GM19193 (cell line): ENCODE results near the gene BCL6B.

ENCODE experiments used
- POLR2A ChIP-seq: IDR thresholded peaks from 4 replicates; pipeline ENCODE4 v1.6.1; 2011; ENCODE audit not compliant: insufficient read depth, insufficient read length; ENCODE audit errors: extremely low read depth

Gene BCL6B

GRCh38 chr17:7038025-7038862 is 15.4 kb downstream of the BCL6B start:
- TF ChIP-seq POLR2A = no peak

GRCh38 chr17:7039832-7040231 is 17.0 kb downstream of the BCL6B start:
- TF ChIP-seq POLR2A = no peak

GRCh38 chr17:7041607-7042500 is 19.0 kb downstream of the BCL6B start:
- TF ChIP-seq POLR2A = no peak

- TF ChIP-seq POLR2A = peak; percentile 18
These were observed 19.8 kb downstream of the BCL6B start for GRCh38 chr17:7042501-7043181.

GRCh38 chr17:7043182-7043496 is 20.3 kb downstream of the BCL6B start:
- TF ChIP-seq POLR2A = no peak

- TF ChIP-seq POLR2A = no peak
These were observed 20.8 kb downstream of the BCL6B start, which contains the start of gene SLC16A11 for GRCh38 chr17:7043497-7044198. Gene SLC16A11, minus strand, starts transcription at chr17:7044092. Its CDS starts 579 bp downstream, at chr17:7043513.

GRCh38 chr17:7045492-7046126 is 22.8 kb downstream of the BCL6B start:
- no peak for TF ChIP-seq POLR2A

- no peak for TF ChIP-seq POLR2A
These were observed 23.4 kb downstream of the BCL6B start for GRCh38 chr17:7046127-7046724.

- TF ChIP-seq POLR2A = no peak
These were observed 24.7 kb downstream of the BCL6B start for GRCh38 chr17:7047566-7047965.

GRCh38 chr17:7048968-7049367 is 26.1 kb downstream of the BCL6B start:
- TF ChIP-seq POLR2A = no peak

- TF ChIP-seq POLR2A = no peak
These were observed 33.5 kb downstream of the BCL6B start for GRCh38 chr17:7056386-7056785.

- no peak for TF ChIP-seq POLR2A
These were observed 36.1 kb downstream of the BCL6B start for GRCh38 chr17:7058831-7059447.

- no peak for TF ChIP-seq POLR2A
These were observed 37.5 kb downstream of the BCL6B start for GRCh38 chr17:7060165-7060891.

- TF ChIP-seq POLR2A = no peak
These were observed 40.8 kb downstream of the BCL6B start for GRCh38 chr17:7063518-7064094.
